GM19467 (cell line): ENCODE data around the gene FGFRL1.

Experiments
- ATAC-seq: cut with Tn5 transposase; IDR thresholded peaks from one replicate; pipeline ENCODE4 v1.9.1; 2021; ENCODE audit warnings: mild to moderate bottlenecking, moderate library complexity; ENCODE audit not compliant: unreplicated experiment

FGFRL1 gene

DNA sequence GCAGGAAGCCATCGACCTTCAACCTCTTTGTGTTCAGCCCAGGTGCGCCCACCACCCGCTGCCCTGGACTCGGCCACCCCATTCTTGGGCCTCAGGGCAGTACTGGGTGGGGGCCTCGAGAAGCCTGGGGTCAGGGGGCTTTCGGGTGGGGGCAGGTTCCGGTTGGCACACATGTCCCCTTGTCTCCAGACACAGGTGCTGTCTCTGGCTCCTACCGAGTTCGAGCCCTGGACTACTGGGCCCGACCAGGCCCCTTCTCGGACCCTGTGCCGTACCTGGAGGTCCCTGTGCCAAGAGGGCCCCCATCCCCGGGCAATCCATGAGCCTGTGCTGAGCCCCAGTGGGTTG is 7.4 kb upstream of the FGFRL1 start:
- ATAC-seq, result no peak

DNA sequence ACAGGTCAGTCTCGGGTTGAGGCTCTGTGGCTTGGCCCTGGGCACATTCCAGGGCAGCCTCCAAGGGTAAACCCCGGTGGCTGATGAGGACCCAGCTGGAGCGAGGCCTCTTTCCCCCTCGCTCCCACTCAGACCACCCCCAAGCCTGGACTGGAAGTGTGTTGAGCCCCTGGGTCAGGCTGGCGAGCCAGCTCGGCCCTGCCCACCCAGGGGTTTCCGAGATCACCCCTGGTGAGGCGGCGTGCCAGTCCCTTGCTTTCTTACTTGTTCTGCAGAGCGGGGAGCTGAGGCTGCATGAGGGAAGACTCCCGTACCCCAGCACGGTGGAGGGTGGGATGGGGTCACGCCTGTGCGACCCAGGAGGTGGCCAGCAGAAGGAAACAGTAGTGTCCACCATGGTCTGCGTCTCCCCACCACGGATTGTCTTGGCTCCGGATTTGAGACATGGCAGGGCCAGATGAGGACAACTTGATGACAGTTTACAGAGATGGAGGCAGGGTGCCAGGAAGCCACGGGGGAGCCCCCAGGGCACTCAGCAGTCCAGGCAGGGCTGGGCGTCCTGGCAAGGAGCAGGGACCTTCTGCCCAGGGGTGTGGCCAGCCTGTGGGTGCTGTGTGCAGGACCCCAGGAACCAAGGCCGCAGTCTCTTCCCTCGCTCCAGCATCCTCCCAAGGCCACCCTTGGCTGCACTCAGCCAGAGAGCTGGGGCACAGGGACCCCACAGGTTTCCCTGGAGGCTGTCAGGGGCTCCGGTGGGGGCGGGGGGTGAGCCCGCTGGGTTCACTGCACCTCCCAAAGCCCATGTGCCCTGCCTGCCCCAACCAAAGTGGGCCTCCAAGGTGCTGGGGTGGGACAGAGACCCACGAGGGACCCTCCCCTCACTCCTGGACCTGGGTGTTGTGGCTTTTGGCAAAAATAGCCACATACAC is 6.6 kb upstream of the FGFRL1 start:
- no peak for ATAC-seq

DNA sequence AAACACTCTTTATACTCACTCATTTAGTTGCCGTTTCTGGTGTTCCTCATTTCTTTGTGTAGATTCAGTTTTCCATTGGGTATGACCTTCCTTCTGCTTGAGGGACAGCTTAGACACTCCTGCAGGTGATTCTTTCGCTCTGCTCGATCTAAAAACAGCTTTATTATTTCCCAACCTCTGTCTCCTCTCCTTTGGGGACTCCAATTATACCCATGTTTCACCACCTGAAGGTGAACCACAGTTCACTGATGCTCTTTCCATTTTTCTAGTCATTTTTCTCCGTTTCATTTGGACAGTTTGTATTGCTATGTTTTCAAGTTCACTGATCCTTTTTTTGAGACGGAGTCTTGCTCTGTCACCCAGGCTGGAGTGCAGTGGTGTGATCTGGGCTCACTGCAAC is 4.6 kb upstream of the FGFRL1 start:
- no peak for ATAC-seq

DNA sequence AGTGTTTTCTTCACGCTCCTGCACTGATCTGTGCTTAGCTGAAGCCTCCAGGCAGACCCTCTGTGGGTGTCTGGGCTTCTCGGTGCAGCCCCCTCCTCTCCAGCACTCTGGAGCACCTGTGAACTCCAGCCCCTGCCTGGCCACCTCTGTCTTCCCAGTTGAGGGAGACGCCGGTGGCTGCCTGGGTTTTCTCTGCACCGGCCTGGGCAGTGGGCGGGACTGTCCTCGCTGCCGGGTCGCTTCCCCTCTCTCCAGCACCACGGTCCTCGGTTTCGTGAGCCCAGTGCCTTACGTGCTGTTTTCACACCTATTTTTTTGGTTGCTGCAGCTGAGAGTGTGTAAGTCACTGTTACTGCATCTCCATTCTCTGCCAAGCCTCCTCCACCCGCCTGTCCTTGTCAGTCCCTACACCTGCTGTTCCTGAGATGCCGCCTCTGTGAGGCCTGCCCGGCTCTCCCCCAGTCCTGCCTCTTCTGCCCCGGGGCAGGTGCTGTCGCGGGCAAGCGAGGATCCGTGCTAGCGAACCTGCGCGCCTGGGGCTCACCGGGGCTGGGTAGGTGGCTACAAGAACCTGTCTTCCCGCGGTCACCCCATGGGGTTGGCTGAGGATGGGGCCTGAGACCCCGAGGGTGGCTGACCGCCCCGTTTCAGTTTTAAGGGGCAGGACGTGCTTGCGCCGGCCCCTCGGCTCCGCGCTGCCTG is 2.4 kb upstream of the FGFRL1 start:
- ATAC-seq, result no peak

DNA sequence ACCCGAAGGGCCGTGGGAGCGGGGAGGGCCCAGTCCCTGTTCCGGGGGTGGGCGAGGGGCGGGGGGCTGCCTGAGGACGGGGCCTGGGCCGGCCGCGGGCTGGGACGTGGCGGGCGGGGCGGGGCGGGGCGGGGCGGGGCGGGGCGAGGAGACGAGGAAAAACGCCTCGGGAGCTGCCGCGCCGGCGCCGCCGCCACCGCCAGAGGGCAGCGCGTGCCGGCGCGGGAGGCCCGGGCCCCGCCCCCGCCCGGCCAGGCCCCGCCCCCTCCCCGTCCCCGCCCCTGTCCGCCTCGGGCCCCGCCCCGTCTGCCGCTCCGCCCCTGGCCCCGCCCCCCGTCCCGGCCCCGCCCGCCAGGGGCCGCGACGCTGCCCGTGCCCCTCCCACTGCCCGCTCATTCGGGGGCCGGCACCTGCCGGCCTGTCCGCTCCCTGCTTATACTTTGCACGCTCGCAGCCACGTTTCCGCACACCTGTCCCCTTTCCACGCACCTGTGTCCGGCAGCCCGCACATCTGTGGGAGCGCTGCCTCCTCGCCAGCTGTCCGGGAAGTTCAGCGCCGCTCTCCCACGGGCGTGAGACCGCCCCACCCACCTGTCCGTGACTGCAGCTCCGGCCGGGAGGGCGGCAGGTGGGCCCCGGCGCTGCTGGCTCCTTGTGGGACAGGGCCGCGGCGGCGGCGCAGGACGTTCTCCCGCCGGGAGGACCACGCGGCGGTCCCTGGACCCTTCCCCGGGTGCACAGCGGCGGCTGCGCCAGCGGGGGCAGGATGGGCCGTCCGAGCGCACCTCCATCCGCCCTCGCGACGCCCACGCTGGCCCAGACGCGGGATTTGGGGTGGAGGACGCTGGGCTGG is 1.7 kb upstream of the FGFRL1 start:
- peak; percentile 36 for ATAC-seq

DNA sequence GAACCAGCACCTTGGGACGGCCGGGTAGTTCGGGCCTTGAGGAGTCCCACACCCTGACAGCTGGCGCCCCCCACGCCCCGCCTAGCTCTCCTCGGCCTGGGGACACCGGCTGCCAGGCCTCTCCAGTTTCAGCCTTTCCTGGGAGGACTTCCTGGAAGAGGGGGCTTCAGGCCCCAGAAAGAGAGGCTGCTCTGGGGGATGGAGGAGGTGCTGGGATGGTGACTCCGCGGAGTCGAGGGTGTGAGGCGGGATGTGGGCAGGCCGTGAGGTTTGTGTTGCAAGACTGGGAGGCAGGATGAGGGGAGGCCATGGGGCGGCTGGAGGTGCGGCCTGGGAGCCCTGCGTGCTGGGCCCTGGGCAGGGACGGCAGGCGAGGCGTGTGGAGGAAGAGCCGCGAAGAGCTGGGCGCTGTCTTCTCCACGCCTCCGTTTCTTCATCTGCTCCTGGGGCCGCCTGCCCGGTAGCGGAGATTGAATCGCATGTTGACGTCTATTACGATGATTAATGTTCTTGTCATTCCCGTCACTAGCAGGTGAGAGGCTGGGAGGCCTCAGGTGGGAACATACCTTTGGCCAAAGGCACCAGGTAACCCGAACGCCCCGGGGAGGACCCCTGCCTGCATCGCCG is 918 bp upstream of the FGFRL1 start:
- ATAC-seq, result peak; percentile 15

DNA sequence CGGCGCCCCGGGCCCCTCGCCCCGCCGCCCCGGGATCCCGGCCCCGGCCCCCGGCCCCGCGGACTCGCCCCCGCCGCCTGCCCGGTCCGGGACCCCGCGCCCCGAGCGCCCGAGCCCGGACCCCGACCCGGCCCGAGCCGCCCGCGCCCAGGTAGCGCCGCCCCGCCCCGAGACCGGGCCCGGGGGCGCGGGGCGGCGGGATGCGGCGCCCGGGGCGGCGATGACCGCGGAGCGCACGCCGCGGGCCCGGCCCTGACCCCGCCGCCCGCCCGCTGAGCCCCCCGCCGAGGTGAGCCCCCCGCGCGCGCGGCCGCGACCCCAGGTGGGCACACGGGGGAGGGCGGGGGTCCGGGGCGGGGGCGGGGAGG is 224 bp downstream of the FGFRL1 start:
- ATAC-seq, result no peak

DNA sequence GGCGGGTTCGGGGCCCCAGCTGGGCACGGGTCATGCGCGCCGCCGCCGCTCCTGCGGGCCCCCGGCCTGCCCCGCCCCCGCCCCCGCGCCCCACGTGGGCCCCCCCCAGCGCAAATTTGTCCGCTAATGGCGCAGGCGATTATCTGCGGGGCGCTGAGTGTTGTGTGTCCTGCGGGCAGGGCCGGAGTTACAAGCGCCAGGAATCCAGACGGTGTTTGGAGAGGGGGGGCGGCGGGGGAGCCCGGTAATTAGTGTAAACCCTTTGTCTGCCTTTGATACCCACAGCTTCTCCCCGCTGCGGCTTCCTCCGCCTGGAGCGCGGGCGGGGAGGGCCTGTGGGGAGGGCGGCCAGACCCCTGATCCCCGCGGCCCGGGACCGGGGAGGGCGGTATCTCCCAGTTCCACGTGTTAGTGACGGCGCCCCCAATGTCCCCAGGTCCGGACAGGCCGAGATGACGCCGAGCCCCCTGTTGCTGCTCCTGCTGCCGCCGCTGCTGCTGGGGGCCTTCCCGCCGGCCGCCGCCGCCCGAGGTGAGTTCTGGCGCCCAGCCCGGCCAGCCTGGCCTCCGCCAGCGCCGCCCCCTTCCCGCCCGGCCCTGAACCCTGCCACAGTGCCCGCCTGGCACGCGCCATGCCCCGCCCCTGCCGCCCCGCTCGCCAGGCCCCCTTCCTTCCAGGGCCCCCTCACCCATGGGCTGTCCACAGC is 761 bp downstream of the FGFRL1 start:
- ATAC-seq, result no peak

DNA sequence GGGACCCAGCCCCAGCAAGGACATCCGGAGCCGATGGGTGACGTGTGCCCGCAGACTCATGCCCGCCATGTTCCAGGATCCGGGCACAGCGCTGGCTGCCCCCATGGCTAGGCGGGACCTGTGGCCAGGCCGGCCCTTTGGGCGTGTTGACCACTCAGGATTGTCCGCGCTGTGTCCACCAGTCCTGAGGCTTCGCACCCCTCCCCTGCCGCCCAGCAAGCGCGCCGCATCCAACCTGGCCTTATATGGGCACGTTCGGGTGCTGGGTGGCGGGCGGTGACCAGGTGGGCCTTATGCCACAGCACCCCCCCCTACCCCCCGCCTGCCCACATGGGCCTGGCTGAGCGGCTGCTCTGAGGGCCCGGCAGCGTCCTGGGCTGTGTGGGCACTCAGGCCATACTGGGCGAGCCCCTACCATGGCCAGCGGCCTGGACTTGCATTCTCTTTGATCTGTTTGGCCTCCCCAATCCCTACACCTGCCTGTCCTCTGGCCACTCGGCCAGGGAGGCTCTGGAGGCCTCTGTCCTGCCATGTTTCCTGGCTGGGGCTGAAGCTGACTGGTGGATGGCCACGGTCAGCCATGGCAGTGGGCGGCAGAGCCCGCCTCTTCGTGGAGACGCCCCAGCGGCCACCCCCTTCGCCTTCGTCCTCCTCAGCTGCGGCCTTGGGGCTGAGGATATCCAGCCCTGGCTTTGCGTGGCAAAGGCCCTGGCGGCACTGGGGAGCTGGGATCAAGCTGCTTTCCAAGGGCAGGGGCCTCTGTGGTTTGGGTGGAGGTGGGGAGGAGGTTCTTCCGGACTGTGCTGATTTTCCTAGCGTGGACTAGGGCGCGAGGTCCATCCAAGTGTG is 2.0 kb downstream of the FGFRL1 start:
- ATAC-seq, result no peak

DNA sequence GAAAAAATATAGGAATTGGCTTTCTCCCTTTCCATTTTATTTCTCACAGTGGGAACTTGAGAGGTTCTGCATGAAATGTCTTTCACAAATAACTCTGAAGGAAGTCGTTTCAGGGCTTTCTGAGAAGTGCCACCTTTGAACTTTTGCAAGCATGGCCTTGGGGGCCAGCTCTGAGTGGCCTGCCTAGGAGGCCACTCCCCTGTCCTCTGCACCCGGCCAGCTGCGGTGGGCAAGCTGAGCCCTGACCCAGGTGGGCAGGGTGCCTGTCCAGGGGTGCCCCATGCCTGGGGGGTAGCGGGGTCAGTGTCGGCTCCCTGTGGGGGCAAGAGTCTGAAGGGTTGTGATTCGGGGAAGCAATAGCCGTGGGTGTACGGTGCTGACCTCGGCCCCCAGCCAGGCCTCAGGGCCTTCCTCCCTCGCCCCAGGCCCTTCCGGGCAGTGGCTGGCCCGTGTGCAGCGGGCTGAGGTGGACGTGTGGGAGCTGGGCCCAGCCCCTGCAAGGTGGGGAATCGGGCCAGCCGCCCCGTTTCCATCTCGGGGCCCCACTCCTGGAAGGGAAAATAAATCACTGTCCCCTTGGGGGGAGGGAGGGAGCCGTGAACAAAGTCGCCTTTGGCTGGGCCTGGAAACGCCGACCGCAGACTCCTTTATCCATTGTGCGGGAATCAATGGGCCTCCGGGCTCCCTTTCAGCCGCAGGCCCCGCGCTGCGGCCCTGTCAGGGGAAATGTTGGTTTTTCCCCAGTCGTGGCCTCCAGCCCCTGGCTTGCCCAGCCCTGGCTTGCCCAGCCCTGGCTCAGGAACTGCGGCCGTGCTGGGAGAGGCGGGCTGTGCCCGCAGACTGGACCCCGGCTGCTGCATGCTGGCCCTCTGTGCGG is 3.1 kb downstream of the FGFRL1 start:
- ATAC-seq, result no peak

DNA sequence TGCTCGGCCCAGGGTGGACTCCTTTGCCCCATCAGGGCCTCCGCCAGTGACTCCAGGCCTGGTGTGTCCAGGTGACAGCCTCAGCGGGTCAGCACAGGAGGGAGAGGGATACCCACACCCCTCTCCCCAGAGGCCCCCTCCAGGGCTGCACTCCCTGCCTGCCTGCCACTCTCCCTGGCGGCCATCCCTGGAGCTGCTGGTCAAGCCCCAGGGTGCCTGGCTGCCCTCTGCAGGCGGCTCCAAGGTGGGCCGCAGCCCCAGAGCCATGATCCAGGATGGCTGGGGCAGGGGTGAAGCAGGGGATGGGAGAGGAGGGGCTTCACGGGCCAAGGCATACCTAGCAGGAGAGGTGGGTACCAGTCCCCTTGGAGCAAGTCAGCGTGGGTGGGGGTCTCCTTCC is 3.8 kb downstream of the FGFRL1 start:
- ATAC-seq, result no peak

DNA sequence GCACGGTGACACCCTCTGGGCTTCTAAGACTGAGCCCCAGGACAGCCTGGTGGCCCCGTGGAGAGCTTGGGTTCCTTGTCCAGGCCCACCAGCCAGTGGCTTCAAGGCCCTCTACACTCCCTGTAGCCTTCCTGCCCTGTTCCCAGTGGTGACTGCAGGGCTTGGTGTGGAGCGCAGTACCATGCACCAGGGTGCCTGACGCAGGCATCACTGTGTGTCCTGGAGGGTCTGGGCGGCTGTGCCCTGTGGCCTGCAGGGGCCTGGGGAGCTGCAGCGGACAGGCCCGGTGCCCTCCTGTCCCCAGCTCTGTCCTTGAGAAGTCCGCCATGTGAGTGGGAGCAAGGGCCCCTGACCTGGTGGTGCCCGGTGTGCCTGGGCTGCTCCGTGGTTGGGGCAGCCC is 4.3 kb downstream of the FGFRL1 start:
- no peak for ATAC-seq

DNA sequence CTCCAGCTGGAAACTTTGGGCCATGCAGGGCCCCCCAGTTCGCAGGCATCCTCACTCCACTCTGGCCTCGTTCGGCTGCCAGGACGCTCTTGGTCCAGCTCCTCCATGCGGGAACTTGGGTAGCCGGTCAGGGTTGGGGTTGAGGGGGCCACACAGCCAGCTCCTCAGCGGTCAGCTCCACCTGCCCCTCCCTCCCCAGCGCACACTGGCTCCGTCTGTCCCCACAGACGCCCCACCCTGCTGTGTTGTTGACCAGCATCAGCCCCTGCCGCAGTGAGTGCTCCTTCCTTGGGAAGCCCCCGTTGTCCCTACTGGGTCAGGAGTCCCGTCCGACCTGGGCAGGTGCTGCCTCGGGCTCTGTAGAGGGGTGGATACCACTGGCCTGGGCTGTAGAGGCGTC is 5.8 kb downstream of the FGFRL1 start:
- no peak for ATAC-seq

DNA sequence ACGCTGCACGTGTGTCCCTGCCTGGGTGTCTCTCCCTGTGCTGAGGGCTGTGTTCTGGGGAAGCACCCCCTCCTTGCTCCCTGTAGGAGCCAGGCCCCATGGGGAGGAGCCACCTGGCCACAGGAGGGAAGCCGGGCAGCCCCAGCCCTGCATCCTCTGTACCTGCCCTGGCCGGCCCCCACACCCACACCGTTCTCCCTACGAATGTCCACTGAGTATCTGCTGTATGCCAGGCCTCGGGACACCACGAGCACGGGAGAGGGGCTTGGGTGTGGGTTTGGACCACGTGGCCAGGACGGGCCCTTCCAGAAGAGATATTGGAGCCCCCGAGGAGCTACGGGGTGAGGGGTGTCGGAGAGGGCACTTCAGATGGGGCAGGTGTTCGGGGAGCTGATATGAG is 6.3 kb downstream of the FGFRL1 start:
- no peak for ATAC-seq

DNA sequence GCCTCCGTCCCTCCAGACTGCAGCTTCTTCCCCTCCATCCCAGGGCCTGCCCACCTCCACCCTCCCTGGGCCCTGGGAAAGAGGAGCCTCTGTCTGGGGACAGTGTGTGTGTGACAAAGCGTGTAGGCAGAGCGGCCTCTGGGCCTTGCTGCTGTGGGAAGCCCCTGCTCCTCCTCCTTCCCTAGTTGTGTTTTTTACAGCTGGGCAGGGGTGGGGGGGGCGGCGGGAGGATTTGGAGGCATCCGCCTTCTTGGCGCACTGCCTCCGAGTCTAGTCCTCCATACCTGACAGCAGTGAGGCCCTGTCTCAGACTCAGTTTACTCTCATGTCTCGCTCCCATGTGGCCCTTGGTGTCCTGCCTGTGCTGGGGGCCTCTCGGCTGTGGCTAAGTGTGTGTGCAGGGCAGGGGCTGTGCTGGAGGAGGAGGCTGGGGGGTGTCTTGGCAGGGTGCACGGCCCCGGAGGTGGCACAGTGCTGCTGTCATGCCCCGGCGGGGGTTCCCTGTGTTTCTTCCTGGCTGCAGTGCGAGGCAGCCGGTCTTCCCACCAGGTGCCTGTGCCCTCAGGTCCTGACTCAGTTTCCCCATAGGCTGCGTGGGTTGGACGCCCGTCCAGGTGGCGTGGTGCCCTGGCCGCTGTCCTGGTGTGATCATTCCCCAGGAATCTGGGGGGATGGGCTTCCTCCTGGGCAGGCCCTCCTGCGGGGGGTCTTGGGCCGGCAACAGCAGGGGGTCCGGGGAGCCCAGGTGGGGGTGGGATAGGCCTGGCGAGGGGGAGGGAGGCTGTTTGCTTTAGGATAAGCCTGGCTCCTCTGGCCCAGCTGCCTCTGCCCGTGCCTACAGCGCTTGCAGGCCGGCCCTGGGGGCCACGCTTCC is 7.0 kb downstream of the FGFRL1 start:
- no peak for ATAC-seq

DNA sequence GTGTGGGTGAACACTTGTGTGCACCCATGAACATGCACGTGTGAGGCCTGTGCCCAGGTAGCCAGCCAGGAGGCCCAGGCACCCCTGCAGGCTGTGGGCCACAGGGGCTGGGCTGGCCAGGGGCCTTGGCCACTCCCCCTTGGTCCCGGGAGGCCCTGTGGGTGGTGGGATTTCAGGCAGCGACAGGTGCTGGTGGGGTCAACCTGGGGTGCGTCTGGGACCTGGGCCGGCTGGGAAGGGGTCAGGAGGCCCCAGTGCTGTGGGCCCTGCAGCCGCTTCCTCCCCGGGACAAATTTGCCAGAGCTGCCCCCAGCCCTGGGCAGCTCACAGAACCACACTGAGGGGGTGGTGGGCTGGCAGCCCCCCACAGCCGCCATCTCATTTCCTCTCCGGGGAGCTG is 7.9 kb downstream of the FGFRL1 start:
- no peak for ATAC-seq

DNA sequence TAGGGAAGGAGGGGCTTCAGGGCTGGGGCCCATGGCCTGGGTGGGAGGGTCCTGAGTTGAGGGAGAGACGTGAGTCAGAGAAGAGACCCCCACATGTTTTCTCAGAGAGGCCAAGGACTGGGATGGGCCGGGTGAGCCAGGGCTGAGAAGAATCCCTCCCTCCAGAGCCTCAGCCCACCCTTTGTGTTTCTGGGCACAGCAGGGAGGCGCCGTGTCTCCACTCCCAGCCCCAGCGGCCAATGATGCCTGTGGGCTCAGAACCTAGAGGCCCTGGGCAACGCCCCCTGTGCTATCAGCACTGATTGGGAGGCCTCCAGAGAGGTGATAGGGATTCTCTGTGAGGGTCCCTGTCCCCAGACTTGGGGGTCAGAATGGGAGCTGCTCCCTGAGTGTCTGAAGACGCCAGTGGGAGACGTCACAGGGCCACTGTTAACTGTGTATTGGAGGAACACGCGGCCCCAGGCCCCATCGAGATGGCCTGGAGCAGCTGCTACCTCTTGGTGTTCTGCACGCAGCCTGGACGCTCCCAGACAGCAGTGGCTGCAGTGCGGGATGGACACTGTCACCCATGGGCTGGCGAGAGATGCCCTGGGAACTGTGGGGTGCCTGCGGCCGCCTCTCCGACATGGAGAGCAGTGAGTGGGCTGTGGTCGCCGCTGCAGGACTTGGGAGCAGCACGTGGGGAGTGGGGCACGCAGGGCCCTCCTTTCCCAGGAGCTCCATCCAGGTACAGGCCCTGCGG is 8.5 kb downstream of the FGFRL1 start:
- no peak for ATAC-seq
